Gastrocnemius medialis (tissue), 4 donors: Measurements from ENCODE around the gene PTK7.

Source experiments
- POLR2A ChIP-seq, 2 donors: fragments of 450-650 bp; IDR thresholded peaks; one replicate each; pipeline ENCODE4 v1.6.1; 2017; ENCODE audit warnings: antibody characterized with exemption in 2 of 2, mild to moderate bottlenecking in 2 of 2, moderate library complexity in 2 of 2
- TF ChIP-seq, protein P1 (sequence below), 5 experiments: fragments of 450-650 bp in 3 of 5; fragments of 200-600 bp in 2 of 5; sonication (generic) in 2 of 5; IDR thresholded peaks in 4 of 5; conservative IDR thresholded peaks in 1 of 5; 1 replicate in 4 of 5; 2 replicates in 1 of 5; pipeline ENCODE4 v1.5.1; 2016 to 2019; ENCODE audit warnings: antibody characterized with exemption in 5 of 5, mild to moderate bottlenecking in 3 of 5, moderate library complexity in 3 of 5

DNA sequence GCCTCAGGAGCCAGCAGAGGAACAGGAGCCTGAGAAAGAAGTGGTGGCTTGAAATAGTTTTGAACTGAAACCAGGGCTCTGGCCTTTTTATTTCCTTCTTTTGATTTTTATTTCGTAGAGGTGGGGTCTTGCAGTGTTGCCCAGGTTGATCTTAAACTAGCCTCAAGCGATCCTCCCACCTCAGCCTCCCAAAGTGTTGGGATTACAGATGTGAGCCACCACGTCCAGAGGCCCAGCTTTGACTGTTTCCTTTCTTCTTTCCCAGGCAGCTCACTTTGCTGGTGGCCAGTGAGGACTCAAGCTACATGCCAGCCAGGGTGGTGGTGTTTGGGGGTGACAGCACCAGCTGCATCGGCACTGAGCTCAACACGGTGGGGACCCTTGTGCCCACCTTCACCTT is 126.3 kb downstream of the PTK7 start:
- TF ChIP-seq, protein P1, sequence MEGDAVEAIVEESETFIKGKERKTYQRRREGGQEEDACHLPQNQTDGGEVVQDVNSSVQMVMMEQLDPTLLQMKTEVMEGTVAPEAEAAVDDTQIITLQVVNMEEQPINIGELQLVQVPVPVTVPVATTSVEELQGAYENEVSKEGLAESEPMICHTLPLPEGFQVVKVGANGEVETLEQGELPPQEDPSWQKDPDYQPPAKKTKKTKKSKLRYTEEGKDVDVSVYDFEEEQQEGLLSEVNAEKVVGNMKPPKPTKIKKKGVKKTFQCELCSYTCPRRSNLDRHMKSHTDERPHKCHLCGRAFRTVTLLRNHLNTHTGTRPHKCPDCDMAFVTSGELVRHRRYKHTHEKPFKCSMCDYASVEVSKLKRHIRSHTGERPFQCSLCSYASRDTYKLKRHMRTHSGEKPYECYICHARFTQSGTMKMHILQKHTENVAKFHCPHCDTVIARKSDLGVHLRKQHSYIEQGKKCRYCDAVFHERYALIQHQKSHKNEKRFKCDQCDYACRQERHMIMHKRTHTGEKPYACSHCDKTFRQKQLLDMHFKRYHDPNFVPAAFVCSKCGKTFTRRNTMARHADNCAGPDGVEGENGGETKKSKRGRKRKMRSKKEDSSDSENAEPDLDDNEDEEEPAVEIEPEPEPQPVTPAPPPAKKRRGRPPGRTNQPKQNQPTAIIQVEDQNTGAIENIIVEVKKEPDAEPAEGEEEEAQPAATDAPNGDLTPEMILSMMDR (IDR thresholded peaks at IDR 0.05 in 4 of 5, conservative IDR thresholded peaks at IDR 0.05 in 1 of 5) = no peak
- TF ChIP-seq POLR2A (IDR thresholded peaks at IDR 0.05) = no peak
